B cell (primary cell): ENCODE data around the gene SHISA8. TPM values are rescaled to one million over a fixed set of nuclear protein-coding genes. Genes with fewer than 3 reads are reported as not detected.
A peak's percentile ranks its signal among the peaks of the same experiment; 100 is the strongest.

ENCODE experiments used
- ATAC-seq: fragments of 200-7000 bp; cut with Tn5 transposase; one replicate; pipeline ENCODE4 v1.10.0; 2021; ENCODE audit warnings: low read depth, mild to moderate bottlenecking, moderate number of reproducible peaks, moderate library complexity
- CTCF ChIA-PET: fragments of 350-600 bp; sonication (Branson Sonifier 250); formaldehyde crosslinking; loops from one replicate; lab custom pipeline; 2021; ENCODE audit warnings: antibody characterized with exemption, inconsistent platforms; lab: Charles Lee
- POLR2A ChIA-PET: fragments of 350-600 bp; sonication (Branson Sonifier 250); formaldehyde crosslinking; loops from one replicate; lab custom pipeline; 2021; ENCODE audit warnings: antibody characterized with exemption; lab: Charles Lee
- DNase-seq: peaks from one replicate; pipeline ENCODE4 v3.0.0; 2013
- H2AFZ ChIP-seq: 2 replicates; pipeline ENCODE4 v1.6.1; 2012; ENCODE audit warnings: mild to moderate bottlenecking, low read depth, low read length; ENCODE audit not compliant: insufficient read depth, poor library complexity, severe bottlenecking
- H3K27ac ChIP-seq, 2 donors: 1 replicate in 1 of 2; 2 replicates in 1 of 2; pipeline ENCODE4 v1.5.1; 2012 to 2013; ENCODE audit warnings: low read length in 2 of 2, mild to moderate bottlenecking in 2 of 2, moderate library complexity in 1 of 2
- H3K27me3 ChIP-seq, 4 experiments: fragments of 200-600 bp in 1 of 4; sonication (generic) in 1 of 4; replicated peaks in 1 of 4; 1 replicate in 2 of 4; 2 replicates in 2 of 4; pipeline versions ENCODE4 v1.6.1 to v1.7.0; 2013 to 2016; ENCODE audit warnings: low read length in 3 of 4, mild to moderate bottlenecking in 2 of 4, mixed read lengths in 1 of 4, moderate library complexity in 1 of 4; ENCODE audit not compliant: insufficient read depth in 4 of 4, control insufficient read depth in 3 of 4; ENCODE audit errors: control extremely low read depth in 1 of 4
- H3K36me3 ChIP-seq, 2 experiments: replicated peaks in 1 of 2; 1 replicate in 1 of 2; 2 replicates in 1 of 2; pipeline versions ENCODE4 v1.6.1 to v1.7.1; 2013; ENCODE audit warnings: low read length in 1 of 2; ENCODE audit not compliant: insufficient read depth in 2 of 2, control insufficient read depth in 1 of 2; ENCODE audit errors: control extremely low read depth in 1 of 2, extremely low read depth in 1 of 2
- H3K4me1 ChIP-seq, 2 donors: fragments of 200-600 bp in 1 of 2; sonication (generic) in 1 of 2; 1 replicate in 1 of 2; 2 replicates in 1 of 2; pipeline versions ENCODE4 v1.5.1 to v1.6.1; 2013 to 2017; ENCODE audit warnings: low read length in 2 of 2; ENCODE audit not compliant: control insufficient read depth in 2 of 2, insufficient read depth in 2 of 2
- H3K4me2 ChIP-seq: replicated peaks from 2 replicates; pipeline ENCODE3; 2012; ENCODE audit warnings: mild to moderate bottlenecking, low read depth, low read length; ENCODE audit not compliant: poor library complexity, severe bottlenecking
- H3K4me3 ChIP-seq, 5 experiments: fragments of 200-600 bp in 1 of 5; sonication (generic) in 1 of 5; 1 replicate in 3 of 5; 2 replicates in 2 of 5; pipeline versions ENCODE4 v1.5.1 to v1.7.0; 2011 to 2016; ENCODE audit warnings: low read length in 4 of 5, mild to moderate bottlenecking in 4 of 5, low read depth in 2 of 5, control low read depth in 1 of 5, moderate library complexity in 1 of 5; ENCODE audit not compliant: insufficient read depth in 1 of 5; ENCODE audit errors: control extremely low read depth in 1 of 5, extremely low read depth in 1 of 5
- H3K79me2 ChIP-seq: fragments of 200-600 bp; sonication (generic); one replicate; pipeline ENCODE4 v1.6.0; 2016; ENCODE audit warnings: low read length; ENCODE audit not compliant: control insufficient read depth, insufficient read depth
- H3K9ac ChIP-seq: fragments of 200-600 bp; sonication (generic); 2 replicates; pipeline ENCODE4 v1.6.1; 2017; ENCODE audit warnings: mild to moderate bottlenecking, low read length, moderate library complexity
- H3K9me3 ChIP-seq, 3 donors: one replicate each; pipeline versions ENCODE4 v1.6.1 to v1.7.1; 2013; ENCODE audit warnings: low read length in 2 of 3; ENCODE audit not compliant: control insufficient read depth in 2 of 3, insufficient read depth in 1 of 3; ENCODE audit errors: control extremely low read depth in 1 of 3
- H4K20me1 ChIP-seq: 2 replicates; pipeline ENCODE4 v1.6.0; 2012; ENCODE audit warnings: mild to moderate bottlenecking, low read length; ENCODE audit not compliant: insufficient read depth, control insufficient read depth, poor library complexity, severe bottlenecking
- H3K27ac Mint-ChIP-seq: one replicate; pipeline ENCODE4 v1.8.0; 2021; ENCODE audit warnings: mixed read lengths
- H3K27me3 Mint-ChIP-seq: one replicate; pipeline ENCODE4 v1.8.0; 2021; ENCODE audit warnings: mixed read lengths
- H3K4me1 Mint-ChIP-seq: one replicate; pipeline ENCODE4 v1.8.0; 2021; ENCODE audit warnings: mixed read lengths
- H3K4me3 Mint-ChIP-seq: one replicate; pipeline ENCODE4 v1.8.0; 2021; ENCODE audit warnings: mixed read lengths
- H3K9me3 Mint-ChIP-seq: one replicate; pipeline ENCODE4 v1.8.0; 2022; ENCODE audit warnings: mixed read lengths; ENCODE audit not compliant: insufficient read depth
- EZH2 ChIP-seq: IDR thresholded peaks from 2 replicates; pipeline ENCODE4 v1.6.1; 2012; ENCODE audit warnings: borderline replicate concordance, low read depth, mild to moderate bottlenecking, moderate library complexity, low read length; ENCODE audit not compliant: insufficient read depth, poor library complexity, severe bottlenecking
- WGBS: methylation state at CpG from one replicate; pipeline ENCODE4 v1.1.5; 2013; ENCODE audit warnings: missing lambda C conversion rate; ENCODE audit not compliant: insufficient coverage; 5-methylcytosine and 5-hydroxymethylcytosine counted together
- intact Hi-C: fragments of 100-400 bp; cut with micrococcal nuclease; formaldehyde crosslinking; loops from one replicate; pipeline ENCODE4 v1.10.0; 2022
- polyA plus RNA-seq: library from polyadenylated mRNA; depleted of rRNA; stranded (reverse); fragments of >200 nt; gene quantifications from 2 replicates; pipeline ENCODE4 v1.2.3, GENCODE V29; 2012
- total RNA-seq, 2 donors: library from RNA; stranded (reverse); fragments of 120-200 nt in 1 of 2; gene quantifications; 1 replicate in 1 of 2; 2 replicates in 1 of 2; pipeline versions ENCODE4 v1.2.3 to v1.2.4, GENCODE V29; 2013 to 2022
- TF ChIP-seq, protein P1 (sequence below): fragments of 200-600 bp; IDR thresholded peaks from one replicate; pipeline ENCODE4 v1.8.0; 2022; ENCODE audit warnings: antibody characterized with exemption, mild to moderate bottlenecking

SHISA8 gene
- total and polyA plus RNA-seq, 2 donors (not counting 1 experiment from before 2014, with no cell fraction given), result 22.4 to 46.5 TPM

- H3K4me1 Mint-ChIP-seq, result peaks cover 78% of the 10 kb centered on the region
- H3K9me3 ChIP-seq, result no peaks in the 10 kb centered on the region
- ChIA-PET CTCF (interaction anchor here (0.6 to 3.1 kb wide), 16 partner anchors 9 to 165 kb away, joined by 3 to 23 read pairs (median 4); partner anchors contain the start of genes SMIM45, SREBF2 and TNFRSF13C), POLR2A (interaction anchor here (0.5 to 3.0 kb wide), 16 partner anchors 9 to 645 kb away, joined by 3 to 20 read pairs (median 4); partner anchors contain the start of genes CCDC134, SREBF2 and TNFRSF13C)
- peak overlapping the region; percentile 72 for H3K4me2 ChIP-seq
- peak overlapping the region; percentile 92 to 95 for H3K27ac ChIP-seq
- peak; percentile 61 for DNase-seq
- peaks cover 19% of the 10 kb centered on the region for H4K20me1 ChIP-seq
- H3K36me3 ChIP-seq, result peaks cover under 1 to 11% of the 10 kb centered on the region in 2 experiments
- TF ChIP-seq, protein P1, sequence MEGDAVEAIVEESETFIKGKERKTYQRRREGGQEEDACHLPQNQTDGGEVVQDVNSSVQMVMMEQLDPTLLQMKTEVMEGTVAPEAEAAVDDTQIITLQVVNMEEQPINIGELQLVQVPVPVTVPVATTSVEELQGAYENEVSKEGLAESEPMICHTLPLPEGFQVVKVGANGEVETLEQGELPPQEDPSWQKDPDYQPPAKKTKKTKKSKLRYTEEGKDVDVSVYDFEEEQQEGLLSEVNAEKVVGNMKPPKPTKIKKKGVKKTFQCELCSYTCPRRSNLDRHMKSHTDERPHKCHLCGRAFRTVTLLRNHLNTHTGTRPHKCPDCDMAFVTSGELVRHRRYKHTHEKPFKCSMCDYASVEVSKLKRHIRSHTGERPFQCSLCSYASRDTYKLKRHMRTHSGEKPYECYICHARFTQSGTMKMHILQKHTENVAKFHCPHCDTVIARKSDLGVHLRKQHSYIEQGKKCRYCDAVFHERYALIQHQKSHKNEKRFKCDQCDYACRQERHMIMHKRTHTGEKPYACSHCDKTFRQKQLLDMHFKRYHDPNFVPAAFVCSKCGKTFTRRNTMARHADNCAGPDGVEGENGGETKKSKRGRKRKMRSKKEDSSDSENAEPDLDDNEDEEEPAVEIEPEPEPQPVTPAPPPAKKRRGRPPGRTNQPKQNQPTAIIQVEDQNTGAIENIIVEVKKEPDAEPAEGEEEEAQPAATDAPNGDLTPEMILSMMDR, result no peak
- no peak for TF ChIP-seq EZH2
- peaks cover 73 to 87% of the 10 kb centered on the region in 2 donors for H3K4me1 ChIP-seq
- peak overlapping the region; percentile 95 for H3K27ac Mint-ChIP-seq
- H2AFZ ChIP-seq, result peak overlapping the region; percentile 43
- H3K4me3 Mint-ChIP-seq, result peak overlapping the region; percentile 80
- H3K27me3 Mint-ChIP-seq, result no peaks in the 10 kb centered on the region
- no peaks in the 10 kb centered on the region for H3K27me3 ChIP-seq
- intact Hi-C loops, result loop anchor here (1.0 to 2.0 kb wide), 5 partner anchors 26 to 116 kb away; partner anchors contain the start of gene SREBF2
- WGBS, result 10% methylated on average over 2 of the region's 11 CpGs
- H3K9me3 Mint-ChIP-seq, result no peaks in the 10 kb centered on the region
- peaks cover 75% of the 10 kb centered on the region for H3K79me2 ChIP-seq
- peak; percentile 61 for ATAC-seq
- peak overlapping the region in 4 of 5 experiments; percentile 0 to 29 (median 8) for H3K4me3 ChIP-seq
- peak overlapping the region; percentile 53 for H3K9ac ChIP-seq
These were observed 52.2 kb downstream of the SHISA8 start for GRCh38 chr22:41862530-41863266.
